Measurements from ENCODE around the gene SMCP.
A peak's percentile ranks its signal among the peaks of the same experiment; 100 is the strongest.

SMCP gene

GRCh38 chr1:152878042-152878441 is at the start of gene SMCP:
Gene SMCP, plus strand, starts transcription at chr1:152878322. Its CDS starts 6,101 bp downstream, at chr1:152884423.
- peak; percentile 7 for DNase-seq

GRCh38 chr1:152836870-152837269 is 41.3 kb upstream of the SMCP start:
- no peak for DNase-seq

- no peak for DNase-seq
Measured at GRCh38 chr1:152842556-152842955, 35.6 kb upstream of the SMCP start, which contains the start of gene LCE6A. Gene LCE6A, plus strand, starts transcription at chr1:152842856. Its CDS starts 665 bp downstream, at chr1:152843521.

GRCh38 chr1:152855661-152856060 is 22.5 kb upstream of the SMCP start:
- DNase-seq, result no peak

- no peak for DNase-seq
Measured at GRCh38 chr1:152858062-152858461, 20.1 kb upstream of the SMCP start.

- DNase-seq, result no peak
Measured at GRCh38 chr1:152859696-152860095, 18.4 kb upstream of the SMCP start, which contains the start of gene LCE7A. Gene LCE7A, plus strand, starts transcription at chr1:152859996. Its CDS starts 702 bp downstream, at chr1:152860698.

GRCh38 chr1:152860129-152860528 is 18.0 kb upstream of the SMCP start:
- no peak for DNase-seq

GRCh38 chr1:152861374-152861773 is 16.7 kb upstream of the SMCP start:
- no peak for DNase-seq

- no peak for DNase-seq
Measured at GRCh38 chr1:152864443-152864842, 13.7 kb upstream of the SMCP start.

- no peak for DNase-seq
Measured at GRCh38 chr1:152866321-152866720, 11.8 kb upstream of the SMCP start.

- peak; percentile 80 for DNase-seq
Measured at GRCh38 chr1:152869808-152870419, 8.2 kb upstream of the SMCP start.

- DNase-seq, result peak; percentile 48
Measured at GRCh38 chr1:152870831-152871730, 7.0 kb upstream of the SMCP start.

- no peak for DNase-seq
Measured at GRCh38 chr1:152871731-152872126, 6.4 kb upstream of the SMCP start.

- no peak for DNase-seq
Measured at GRCh38 chr1:152873495-152873894, 4.6 kb upstream of the SMCP start.

- no peak for DNase-seq
Measured at GRCh38 chr1:152876827-152877226, 1.3 kb upstream of the SMCP start.

GRCh38 chr1:152879559-152880198 is 1.6 kb downstream of the SMCP start:
- no peak for DNase-seq

- DNase-seq, result no peak
Measured at GRCh38 chr1:152880316-152880715, 2.2 kb downstream of the SMCP start.

- DNase-seq, result peak; percentile 11
Measured at GRCh38 chr1:152880907-152881306, 2.8 kb downstream of the SMCP start.

GRCh38 chr1:152884085-152884484 is 6.0 kb downstream of the SMCP start:
- no peak for DNase-seq

GRCh38 chr1:152884506-152884905 is 6.4 kb downstream of the SMCP start:
- no peak for DNase-seq

GRCh38 chr1:152884966-152885624 is 7.0 kb downstream of the SMCP start:
- DNase-seq, result no peak

GRCh38 chr1:152886085-152886484 is 8.0 kb downstream of the SMCP start:
- DNase-seq, result no peak

All from RPMI8226 (cell line).